ENCODE data around the gene RNU6-9.
"Not testable (repeated sequence)": the region's sequence is repeated elsewhere in the genome, so short reads cannot be mapped to it uniquely, and the experiment has no call there.

Gene RNU6-9

DNA sequence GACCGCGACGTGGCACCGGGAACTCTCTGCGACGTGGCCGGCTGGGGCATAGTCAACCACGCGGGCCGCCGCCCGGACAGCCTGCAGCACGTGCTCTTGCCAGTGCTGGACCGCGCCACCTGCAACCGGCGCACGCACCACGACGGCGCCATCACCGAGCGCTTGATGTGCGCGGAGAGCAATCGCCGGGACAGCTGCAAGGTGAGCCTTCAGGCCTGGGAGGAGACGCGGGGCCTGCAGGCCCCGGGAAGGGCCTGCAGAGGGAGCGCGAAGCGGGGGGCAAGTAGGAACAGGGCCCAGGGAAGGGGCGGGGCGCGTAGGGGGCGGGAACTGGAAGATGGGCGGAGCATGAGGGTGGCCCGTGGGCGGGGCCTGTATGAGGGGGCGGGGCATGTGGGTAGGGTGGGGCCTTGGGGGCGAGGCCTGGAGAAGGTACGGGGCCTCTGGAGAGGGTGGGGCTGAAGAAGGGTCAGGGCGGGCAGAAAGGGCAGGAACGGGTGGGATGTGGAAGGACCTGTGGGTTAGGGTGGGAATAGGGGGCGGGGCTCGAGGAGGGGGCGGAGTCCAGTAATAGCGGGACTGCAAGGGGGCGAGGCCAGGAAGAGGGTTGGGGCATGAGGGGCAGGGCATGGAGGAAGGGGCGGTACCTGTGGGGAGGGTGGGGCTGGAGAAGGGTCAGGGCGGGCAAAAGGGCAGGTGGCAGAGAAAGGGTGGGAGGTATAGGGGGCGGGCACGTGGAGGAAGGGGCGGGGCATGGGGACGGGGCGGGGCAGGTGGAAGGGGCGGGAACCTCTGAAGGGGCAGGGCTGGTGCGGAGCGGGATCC lies 31.3 kb upstream of the RNU6-9 start:
- DNase-seq (ENCODE audit: low read depth in 2 of 2), result peak; percentile 37 to 51

DNA sequence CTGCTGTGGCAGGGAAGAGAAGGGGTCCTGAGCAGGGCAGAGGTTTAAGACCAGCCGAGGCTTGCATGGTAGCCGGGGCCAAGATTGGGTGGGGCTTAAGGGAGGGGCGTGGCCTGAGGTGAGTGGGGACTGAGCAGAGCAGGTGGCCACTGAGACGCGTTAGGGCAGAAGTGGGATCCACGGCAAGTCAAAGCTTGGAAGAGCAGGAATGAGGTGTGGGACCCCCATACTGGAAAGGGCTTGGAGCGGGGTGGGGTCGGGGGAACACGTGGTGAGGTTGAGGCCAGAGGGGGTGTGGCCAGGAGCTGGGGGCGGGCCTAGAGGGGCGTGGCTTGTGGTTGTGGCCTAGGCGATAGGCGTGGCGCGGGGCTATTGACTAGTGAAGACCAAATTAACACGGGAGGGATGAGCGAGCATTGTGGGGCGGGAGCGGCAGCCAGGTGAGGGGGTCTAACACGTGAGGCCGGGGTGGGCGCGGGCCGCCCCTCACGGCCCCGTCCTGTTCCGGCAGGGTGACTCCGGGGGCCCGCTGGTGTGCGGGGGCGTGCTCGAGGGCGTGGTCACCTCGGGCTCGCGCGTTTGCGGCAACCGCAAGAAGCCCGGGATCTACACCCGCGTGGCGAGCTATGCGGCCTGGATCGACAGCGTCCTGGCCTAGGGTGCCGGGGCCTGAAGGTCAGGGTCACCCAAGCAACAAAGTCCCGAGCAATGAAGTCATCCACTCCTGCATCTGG lies 30.5 kb upstream of the RNU6-9 start:
- DNase-seq (ENCODE audit: low read depth in 2 of 2), result peak; percentile 61 to 64

- DNase-seq (ENCODE audit: low read depth in 2 of 2), result no peak
Measured at GRCh38 chr19:863315-863620, 30.0 kb upstream of the RNU6-9 start.

DNA sequence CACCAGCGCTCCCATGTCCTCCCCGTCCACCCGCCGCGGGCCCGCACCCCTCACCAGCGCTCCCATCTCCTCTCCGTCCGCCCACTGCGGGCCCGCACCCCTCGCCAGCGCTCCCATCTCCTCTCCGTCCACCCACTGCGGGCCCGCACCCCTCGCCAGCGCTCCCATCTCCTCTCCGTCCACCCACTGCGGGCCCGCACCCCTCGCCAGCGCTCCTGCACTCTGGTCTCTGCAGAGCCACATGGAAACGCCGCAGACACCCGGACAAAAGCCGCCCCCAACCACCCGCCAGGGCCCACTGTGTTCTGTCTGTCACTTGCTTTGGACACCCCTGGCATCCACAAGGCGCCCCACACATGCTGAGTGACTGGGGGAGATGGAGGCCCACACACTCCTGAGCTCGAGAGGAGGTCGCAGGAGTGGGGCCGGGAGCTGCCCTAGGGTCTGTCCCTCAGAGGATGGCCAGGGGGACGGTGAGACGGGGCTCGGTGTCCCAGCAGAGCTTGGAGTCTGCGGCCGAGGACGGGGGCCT lies 26.4 kb upstream of the RNU6-9 start:
- DNase-seq (ENCODE audit: low read depth in 2 of 2), result no peak

DNA sequence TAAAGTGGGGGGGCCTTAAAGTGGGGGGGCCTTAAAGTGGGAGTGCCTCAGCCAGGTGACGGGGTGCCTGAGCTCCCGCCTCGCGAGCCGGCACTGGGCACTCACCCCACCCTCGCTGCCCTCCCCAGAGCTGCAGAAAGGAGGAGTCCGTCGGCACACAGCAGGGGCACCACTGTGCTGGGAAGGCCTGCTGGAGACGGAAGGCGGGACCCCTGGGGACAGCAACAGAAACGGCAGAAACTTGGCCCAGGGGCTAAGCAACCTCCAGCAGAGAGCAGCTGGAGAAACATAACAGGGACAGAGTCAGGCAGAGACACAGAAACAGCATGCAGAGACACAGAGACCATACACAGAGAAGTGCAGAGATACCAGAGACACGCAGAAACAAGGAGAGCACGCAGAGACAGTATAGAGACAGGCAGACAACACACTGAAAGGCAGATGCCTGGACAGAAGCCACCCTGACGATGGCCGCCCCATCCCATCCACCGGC lies 25.9 kb upstream of the RNU6-9 start:
- DNase-seq (ENCODE audit: low read depth in 2 of 2), result no peak

DNA sequence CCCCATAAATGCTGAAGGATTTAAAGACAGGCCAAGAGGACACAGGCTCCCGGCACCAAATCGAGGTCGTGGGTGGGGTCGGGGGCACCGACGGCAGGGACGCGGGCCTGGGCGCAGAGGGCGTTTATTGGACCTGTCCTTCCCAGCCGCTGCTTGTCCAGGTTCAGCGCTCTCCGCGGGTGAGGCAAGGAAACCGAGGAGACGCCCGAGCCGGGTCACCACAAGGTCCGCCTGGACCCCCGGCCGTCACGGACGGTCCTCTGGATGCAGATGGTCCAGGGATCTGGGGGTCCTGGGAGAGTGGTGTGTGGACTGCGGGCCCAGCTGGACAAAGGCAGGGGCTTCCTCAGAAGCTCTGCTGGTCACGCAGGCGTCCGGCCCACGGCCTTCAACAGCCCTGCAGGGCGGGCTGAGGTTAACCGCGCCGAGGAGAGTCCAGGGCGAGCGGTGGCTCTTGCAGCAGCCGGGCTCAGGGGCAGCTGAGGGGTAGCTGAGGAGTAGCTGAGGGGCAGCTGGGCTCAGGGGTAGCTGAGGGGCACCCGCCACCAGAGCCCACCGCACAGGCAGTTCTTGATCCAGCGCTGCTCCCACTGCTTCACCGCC lies 25.3 kb upstream of the RNU6-9 start:
- DNase-seq (ENCODE audit: low read depth in 2 of 2), result no peak

- no peak for DNase-seq (ENCODE audit: low read depth in 2 of 2)
Measured at GRCh38 chr19:868458-869244, 24.6 kb upstream of the RNU6-9 start.

- no peak for DNase-seq (ENCODE audit: low read depth in 2 of 2)
Measured at GRCh38 chr19:869245-870177, 23.8 kb upstream of the RNU6-9 start.

DNA sequence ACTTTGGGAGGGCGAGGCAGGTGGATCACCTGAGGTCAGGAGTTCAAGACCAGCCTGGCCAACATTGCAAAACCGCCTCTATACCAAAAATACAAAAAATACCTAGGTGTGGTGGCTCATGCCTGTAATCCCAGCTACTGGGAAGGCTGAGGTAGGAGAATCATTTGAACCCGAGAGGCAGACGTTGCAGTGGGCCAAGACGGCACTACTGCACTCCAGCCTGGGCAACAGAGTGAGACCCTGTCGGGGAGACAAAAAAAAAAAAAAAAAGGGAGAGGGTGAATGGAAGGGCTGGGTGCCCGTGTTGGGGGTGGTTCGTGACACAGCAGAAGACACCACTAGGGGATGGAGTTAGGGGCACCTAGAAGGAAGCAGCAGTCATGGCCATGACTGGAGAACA lies 23.0 kb upstream of the RNU6-9 start:
- DNase-seq (ENCODE audit: low read depth in 2 of 2), result no peak

DNA sequence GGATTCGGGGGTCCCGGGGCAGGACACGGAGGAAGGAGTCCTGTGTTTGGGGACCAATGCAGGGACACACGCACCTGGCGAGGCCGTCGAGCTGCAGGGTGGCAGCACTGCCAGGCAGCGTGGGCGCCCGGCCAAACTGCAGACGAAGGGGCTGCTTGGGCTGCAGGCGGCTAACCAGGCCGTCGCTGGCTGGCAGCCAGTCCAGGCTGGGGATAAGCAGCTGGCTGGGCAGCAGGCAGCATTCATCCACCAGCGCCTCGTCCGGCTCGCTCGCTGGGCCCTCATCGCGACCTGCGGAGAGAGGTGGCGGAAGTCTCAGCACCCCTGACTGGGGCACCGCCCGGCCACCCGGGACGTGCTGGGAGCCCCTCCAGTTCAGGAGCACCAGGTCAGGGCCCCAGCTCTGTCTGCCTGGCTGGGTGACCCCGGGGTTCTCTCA lies 22.3 kb upstream of the RNU6-9 start:
- DNase-seq (ENCODE audit: low read depth in 2 of 2), result no peak

DNA sequence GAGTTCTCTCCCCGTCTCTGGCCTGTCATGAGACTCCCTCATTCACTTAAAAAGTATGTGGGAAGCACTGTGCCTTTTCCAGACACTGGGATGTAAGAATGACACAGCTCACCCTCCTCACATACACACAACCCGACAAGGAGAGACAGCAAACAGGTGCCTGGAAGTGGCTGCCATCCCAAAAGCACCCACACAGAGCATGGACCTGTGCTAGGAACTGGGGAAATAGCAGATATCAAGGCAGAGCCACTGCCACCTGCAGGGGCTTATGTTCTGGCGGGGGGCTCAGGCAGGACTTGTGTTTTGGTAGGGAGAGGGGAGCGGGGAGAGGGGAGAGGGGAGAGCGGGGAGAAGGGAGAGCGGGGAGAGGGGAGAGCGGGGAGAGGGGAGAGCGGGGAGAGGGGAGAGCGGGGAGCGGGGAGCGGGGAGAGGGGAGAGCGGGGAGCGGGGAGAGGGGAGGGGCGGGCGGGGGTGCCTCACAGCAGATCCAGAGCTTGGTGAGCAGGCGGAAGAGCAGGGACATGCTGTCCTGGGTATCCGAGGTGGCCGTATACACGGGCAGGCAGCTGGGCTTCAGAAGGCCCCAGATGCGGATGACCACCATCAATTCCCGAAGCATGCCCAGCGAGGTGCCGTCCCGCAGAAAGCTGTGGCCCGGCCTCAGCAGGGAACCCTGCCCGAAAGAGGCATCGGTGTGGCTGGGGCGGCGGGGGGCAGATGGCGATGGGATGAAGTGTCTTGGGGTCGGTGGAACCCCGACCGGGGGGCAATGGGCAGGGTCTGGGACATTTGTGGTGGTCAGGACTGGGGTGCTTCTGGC lies 21.6 kb upstream of the RNU6-9 start:
- no peak for DNase-seq (ENCODE audit: low read depth in 2 of 2)

DNA sequence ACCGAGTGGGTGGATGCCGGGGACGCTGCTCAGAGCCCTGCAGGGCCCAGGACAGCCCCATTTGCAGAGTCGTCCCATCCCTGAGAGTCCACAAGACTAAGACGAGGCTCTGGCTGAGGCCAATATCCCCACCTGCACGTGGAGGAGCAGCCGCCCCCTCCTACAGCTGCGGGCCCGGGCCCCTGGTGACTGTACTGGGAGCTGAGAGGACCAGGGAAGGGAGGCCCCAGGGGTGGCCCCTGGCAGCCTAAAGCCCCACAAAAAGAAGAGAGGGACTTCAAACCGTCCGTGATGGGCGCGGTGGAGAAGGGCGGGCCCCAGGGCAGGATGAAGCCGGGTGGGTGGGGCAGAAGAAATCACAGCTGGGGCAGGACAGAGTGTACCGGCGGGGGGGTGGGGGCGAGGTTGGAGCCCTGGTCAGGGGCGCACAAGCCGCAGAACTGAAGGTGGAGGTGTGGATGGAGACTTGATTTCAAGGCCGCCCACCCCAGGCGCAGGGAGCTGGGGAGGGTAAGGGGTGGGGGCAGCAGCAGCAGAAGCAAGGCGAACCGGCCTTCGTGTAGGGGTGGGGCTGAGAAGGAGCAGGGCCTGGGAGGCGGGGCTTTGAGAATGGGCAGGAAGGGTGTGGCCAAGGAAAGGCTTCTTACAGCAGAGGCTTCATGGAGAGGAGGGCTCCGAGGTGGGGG lies 20.9 kb upstream of the RNU6-9 start:
- DNase-seq (ENCODE audit: low read depth in 2 of 2), result peak; percentile 58 to 62

- peak; percentile 53 to 62 for DNase-seq (ENCODE audit: low read depth in 2 of 2)
Measured at GRCh38 chr19:873084-873483, 20.2 kb upstream of the RNU6-9 start.

DNA sequence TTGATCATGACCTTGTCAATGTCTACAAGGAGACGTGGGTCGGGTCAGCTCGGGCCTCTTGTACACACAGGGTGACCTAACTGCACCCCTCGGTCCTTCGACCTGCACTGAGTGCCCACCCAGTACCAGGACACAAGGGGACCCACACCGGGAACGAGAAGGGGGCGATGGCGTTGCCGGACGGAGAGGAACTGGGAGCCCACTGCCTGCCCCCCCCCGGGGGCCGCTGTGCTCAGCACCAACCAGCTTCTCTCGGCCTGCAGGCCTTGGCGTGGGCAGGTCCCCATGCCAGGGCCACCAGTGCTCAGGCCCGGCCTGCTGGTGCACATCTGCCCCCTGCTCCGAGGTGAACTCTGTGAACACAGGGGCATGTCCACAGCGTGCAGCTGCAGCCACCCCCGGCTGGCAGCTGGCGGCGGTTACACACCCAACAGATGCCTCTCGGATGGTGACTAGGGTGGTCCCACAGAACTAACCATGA lies 19.7 kb upstream of the RNU6-9 start:
- no peak for DNase-seq (ENCODE audit: low read depth in 2 of 2)

- no peak for DNase-seq (ENCODE audit: low read depth in 2 of 2)
Measured at GRCh38 chr19:875265-875879, 17.9 kb upstream of the RNU6-9 start.

DNA sequence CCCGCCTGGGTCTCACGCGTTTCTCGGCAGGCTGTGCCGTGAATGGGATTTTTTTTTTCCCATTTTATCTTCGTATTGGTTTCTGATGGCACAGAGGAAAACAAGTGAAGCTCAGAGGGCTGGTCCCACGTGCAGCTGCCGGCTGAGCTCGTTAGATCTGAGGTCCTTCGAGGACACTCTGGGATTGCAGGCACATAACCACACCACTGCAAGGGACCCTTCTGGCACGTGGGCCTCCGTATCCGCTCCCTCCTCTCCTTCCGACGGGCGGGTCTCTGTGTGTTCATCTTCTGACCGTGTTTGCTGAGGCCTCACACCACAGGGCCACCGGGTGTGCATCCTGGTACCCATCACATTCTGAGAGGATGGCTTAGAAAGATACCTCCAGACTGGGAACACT lies 17.2 kb upstream of the RNU6-9 start:
- DNase-seq (ENCODE audit: low read depth in 2 of 2), result no peak

DNA sequence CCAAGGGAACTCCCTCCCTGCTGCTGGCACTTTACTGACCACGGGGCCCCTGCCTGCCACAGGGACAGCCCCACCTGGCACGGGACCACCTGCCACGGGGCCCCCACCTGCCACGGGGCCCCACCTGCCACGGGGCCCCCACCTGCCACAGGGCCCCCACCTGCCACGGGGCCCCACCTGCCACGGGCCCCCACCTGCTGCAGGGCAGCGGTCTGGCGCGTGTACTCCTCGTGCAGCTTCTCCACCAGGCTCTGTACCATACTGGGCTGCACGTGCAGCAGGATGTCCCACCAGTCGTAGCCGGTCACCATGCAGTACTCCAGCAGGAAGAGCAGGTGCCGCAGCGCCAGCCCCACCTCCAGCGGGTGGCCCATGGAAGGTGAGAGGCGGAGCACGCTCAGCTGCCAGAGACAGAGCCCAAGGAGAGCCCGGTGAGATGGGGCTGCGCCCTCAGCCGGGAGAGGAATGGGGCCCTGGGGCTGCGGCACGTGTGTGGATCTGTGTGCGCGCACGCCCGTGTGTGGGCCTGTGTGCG lies 16.4 kb upstream of the RNU6-9 start:
- DNase-seq (ENCODE audit: low read depth in 2 of 2), result no peak

DNA sequence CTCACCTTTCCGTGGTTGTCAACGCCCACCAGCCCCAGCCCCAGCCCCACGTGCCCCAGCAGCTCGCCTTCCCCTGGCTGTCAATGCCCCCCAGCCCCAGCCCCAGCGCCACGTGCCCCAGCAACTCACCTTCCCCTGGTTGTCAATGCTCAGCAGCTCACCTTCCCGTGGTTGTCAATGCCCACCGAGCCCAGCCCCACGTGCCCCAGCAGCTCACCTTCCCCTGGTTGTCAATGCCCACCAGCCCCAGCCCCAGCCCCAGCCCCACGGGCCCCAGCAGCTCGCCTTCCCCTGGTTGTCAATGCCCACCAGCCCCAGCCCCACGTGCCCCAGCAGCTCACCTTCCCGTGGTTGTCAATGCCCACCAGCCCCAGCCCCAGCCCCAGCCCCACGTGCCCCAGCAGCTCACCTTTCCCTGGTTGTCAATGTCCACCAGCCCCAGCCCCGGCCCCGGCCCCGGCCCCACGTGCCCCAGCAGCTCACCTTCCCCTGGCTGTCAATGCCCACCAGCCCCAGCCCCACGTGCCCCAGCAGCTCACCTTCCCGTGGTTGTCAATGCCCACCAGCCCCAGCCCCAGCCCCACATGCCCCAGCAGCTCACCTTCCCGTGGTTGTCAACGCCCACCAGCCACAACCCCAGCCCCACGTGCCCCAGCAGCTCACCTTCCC lies 15.2 kb upstream of the RNU6-9 start:
- not testable (repeated sequence) for DNase-seq (ENCODE audit: low read depth in 2 of 2)
